SK-N-SH (cell line): ENCODE results near the gene KIAA0319L. TPM values are rescaled to one million over a fixed set of nuclear protein-coding genes. Genes with fewer than 3 reads are reported as not detected.

ENCODE experiments used
- CHD2 ChIP-seq: fragments of 150-350 bp; IDR thresholded peaks from 2 replicates; pipeline ENCODE4 v1.6.1; 2018; ENCODE audit warnings: low read length; ENCODE audit not compliant: partially characterized antibody
- ELF1 ChIP-seq: IDR thresholded peaks from 2 replicates; pipeline ENCODE4 v1.4.0; 2012
- FOXJ3 ChIP-seq: sonication (generic); formaldehyde crosslinking; IDR thresholded peaks from 2 replicates; pipeline ENCODE4 v1.5.1; 2020; ENCODE audit warnings: mild to moderate bottlenecking, missing genetic modification reagents
- GABPA ChIP-seq: IDR thresholded peaks from 2 replicates; pipeline ENCODE4 v1.4.0; 2012; ENCODE audit warnings: low read depth, mild to moderate bottlenecking
- GATA2 ChIP-seq: sonication (generic); formaldehyde crosslinking; IDR thresholded peaks from 2 replicates; pipeline ENCODE4 v1.5.0; 2020; ENCODE audit warnings: mild to moderate bottlenecking, missing genetic modification reagents
- MXI1 ChIP-seq: IDR thresholded peaks from 2 replicates; pipeline ENCODE4 v1.6.1; 2012; ENCODE audit warnings: mild to moderate bottlenecking, low read depth, low read length, improper control_type of control experiment
- NRF1 ChIP-seq: IDR thresholded peaks from 2 replicates; pipeline ENCODE4 v1.6.1; 2012; ENCODE audit warnings: low read depth, mild to moderate bottlenecking, low read length
- POLR2AphosphoS5 ChIP-seq: IDR thresholded peaks from 2 replicates; pipeline ENCODE4 v1.6.1; 2012; ENCODE audit warnings: low read depth, low read length
- RCOR1 ChIP-seq: fragments of 150-350 bp; IDR thresholded peaks from 2 replicates; pipeline ENCODE4 v1.6.1; 2017; ENCODE audit warnings: antibody characterized with exemption, low read length
- TAF1 ChIP-seq: IDR thresholded peaks from 2 replicates; pipeline ENCODE4 v1.6.1; 2012; ENCODE audit warnings: low read depth, mild to moderate bottlenecking, low read length, moderate library complexity, borderline replicate concordance
- TCF12 ChIP-seq: IDR thresholded peaks from 2 replicates; pipeline ENCODE4 v1.4.0; 2012
- TEAD4 ChIP-seq: IDR thresholded peaks from 2 replicates; pipeline ENCODE4 v1.4.0; 2012; ENCODE audit warnings: mild to moderate bottlenecking, borderline replicate concordance; ENCODE audit not compliant: insufficient read depth
- polyA plus RNA-seq, 3 experiments: library from polyadenylated mRNA; depleted of rRNA; stranded (reverse); fragments of >200 nt; gene quantifications; 2 replicates each; pipeline ENCODE4 v1.2.3, GENCODE V29; 2012
- TF ChIP-seq, protein P1 (sequence below): IDR thresholded peaks from 2 replicates; pipeline ENCODE4 v1.4.0; 2012; ENCODE audit warnings: low read depth, borderline replicate concordance
- TF ChIP-seq, protein P2 (sequence below): IDR thresholded peaks from 2 replicates; pipeline ENCODE4 v1.4.0; 2012; ENCODE audit warnings: low read depth
- TF ChIP-seq, protein P3 (sequence below): IDR thresholded peaks from 2 replicates; pipeline ENCODE4 v1.6.1; 2012; ENCODE audit warnings: mild to moderate bottlenecking, low read depth, low read length, moderate library complexity
- TF ChIP-seq, protein P4 (sequence below): fragments of 200-600 bp; sonication (generic); IDR thresholded peaks from 2 replicates; pipeline ENCODE4 v1.6.1; 2017; ENCODE audit warnings: antibody characterized with exemption, mild to moderate bottlenecking, moderate library complexity
- TF ChIP-seq, protein P5 (sequence below): fragments of 150-350 bp; IDR thresholded peaks from 2 replicates; pipeline ENCODE4 v1.6.1; 2017; ENCODE audit warnings: antibody characterized with exemption, low read length, low read depth, borderline replicate concordance

The KIAA0319L gene
- polyA plus RNA-seq, 1 of the 3 experiments (the other 2 are of a cell fraction), result 51.9 TPM

DNA sequence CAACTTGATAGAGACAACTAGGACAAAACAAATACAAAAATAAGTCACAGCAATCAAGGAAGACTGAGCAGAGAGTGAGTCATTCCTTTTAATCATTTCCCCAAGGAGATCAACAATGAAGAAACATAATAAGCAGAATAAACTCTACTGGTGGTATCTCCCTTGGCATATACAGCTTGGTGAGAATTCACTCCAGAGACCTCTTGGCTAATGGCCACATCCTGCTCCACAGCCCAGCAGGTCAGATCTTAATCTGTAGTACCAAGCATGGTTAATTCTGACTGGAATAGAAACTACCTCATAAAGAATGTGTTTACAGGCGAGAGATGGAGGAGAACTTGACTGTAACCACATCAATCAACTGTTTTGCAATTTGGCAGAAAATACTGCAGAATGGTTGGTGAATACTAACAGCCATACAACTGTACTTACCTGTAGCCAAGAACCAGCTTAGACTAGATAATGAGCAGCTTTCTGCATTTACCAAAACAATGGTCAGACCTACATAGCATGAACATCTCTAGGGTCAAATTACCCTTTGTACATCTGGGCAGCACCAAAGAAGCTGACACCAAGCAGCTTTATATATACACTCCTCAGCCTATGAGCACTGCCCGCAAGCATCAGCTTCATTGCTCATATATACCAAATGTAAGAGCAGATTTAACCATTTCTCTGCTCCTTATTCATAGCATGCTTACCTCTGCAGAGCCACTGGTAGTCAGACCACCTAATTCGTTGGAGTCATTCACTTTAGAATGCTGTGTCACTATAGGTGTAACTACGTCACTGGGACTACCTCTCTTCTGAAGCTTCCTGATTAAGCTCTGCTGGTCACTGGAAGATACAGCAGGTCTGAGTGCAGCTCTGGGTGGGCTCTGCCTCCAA lies 51.0 kb downstream of the KIAA0319L start (continued):
- TF ChIP-seq, protein P1, sequence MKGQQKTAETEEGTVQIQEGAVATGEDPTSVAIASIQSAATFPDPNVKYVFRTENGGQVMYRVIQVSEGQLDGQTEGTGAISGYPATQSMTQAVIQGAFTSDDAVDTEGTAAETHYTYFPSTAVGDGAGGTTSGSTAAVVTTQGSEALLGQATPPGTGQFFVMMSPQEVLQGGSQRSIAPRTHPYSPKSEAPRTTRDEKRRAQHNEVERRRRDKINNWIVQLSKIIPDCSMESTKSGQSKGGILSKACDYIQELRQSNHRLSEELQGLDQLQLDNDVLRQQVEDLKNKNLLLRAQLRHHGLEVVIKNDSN, result no peak
- TF ChIP-seq, protein P2, sequence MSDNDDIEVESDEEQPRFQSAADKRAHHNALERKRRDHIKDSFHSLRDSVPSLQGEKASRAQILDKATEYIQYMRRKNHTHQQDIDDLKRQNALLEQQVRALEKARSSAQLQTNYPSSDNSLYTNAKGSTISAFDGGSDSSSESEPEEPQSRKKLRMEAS, result 0 out of 2 replicates have a peak, but pooled peaks have one; percentile 42
- TF ChIP-seq GATA2, result peak; percentile 40
- no peak for TF ChIP-seq MXI1
- TF ChIP-seq, protein P3, sequence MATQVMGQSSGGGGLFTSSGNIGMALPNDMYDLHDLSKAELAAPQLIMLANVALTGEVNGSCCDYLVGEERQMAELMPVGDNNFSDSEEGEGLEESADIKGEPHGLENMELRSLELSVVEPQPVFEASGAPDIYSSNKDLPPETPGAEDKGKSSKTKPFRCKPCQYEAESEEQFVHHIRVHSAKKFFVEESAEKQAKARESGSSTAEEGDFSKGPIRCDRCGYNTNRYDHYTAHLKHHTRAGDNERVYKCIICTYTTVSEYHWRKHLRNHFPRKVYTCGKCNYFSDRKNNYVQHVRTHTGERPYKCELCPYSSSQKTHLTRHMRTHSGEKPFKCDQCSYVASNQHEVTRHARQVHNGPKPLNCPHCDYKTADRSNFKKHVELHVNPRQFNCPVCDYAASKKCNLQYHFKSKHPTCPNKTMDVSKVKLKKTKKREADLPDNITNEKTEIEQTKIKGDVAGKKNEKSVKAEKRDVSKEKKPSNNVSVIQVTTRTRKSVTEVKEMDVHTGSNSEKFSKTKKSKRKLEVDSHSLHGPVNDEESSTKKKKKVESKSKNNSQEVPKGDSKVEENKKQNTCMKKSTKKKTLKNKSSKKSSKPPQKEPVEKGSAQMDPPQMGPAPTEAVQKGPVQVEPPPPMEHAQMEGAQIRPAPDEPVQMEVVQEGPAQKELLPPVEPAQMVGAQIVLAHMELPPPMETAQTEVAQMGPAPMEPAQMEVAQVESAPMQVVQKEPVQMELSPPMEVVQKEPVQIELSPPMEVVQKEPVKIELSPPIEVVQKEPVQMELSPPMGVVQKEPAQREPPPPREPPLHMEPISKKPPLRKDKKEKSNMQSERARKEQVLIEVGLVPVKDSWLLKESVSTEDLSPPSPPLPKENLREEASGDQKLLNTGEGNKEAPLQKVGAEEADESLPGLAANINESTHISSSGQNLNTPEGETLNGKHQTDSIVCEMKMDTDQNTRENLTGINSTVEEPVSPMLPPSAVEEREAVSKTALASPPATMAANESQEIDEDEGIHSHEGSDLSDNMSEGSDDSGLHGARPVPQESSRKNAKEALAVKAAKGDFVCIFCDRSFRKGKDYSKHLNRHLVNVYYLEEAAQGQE, result no peak
- TF ChIP-seq TCF12, result peak; percentile 70
- TF ChIP-seq TEAD4, result no peak; the same call in 1 of the 2 replicates
- no peak for TF ChIP-seq TAF1
- 0 out of 2 replicates have a peak, but pooled peaks have one; percentile 34 for TF ChIP-seq RCOR1
- no peak for TF ChIP-seq GABPA
- no peak for TF ChIP-seq FOXJ3 (CRISPR knock-in tag)
- no peak for TF ChIP-seq NRF1
- TF ChIP-seq, protein P4, sequence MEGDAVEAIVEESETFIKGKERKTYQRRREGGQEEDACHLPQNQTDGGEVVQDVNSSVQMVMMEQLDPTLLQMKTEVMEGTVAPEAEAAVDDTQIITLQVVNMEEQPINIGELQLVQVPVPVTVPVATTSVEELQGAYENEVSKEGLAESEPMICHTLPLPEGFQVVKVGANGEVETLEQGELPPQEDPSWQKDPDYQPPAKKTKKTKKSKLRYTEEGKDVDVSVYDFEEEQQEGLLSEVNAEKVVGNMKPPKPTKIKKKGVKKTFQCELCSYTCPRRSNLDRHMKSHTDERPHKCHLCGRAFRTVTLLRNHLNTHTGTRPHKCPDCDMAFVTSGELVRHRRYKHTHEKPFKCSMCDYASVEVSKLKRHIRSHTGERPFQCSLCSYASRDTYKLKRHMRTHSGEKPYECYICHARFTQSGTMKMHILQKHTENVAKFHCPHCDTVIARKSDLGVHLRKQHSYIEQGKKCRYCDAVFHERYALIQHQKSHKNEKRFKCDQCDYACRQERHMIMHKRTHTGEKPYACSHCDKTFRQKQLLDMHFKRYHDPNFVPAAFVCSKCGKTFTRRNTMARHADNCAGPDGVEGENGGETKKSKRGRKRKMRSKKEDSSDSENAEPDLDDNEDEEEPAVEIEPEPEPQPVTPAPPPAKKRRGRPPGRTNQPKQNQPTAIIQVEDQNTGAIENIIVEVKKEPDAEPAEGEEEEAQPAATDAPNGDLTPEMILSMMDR, result no peak
- TF ChIP-seq POLR2AphosphoS5, result peak; percentile 40; the same call in 1 of the 2 replicates
- TF ChIP-seq, protein P5, sequence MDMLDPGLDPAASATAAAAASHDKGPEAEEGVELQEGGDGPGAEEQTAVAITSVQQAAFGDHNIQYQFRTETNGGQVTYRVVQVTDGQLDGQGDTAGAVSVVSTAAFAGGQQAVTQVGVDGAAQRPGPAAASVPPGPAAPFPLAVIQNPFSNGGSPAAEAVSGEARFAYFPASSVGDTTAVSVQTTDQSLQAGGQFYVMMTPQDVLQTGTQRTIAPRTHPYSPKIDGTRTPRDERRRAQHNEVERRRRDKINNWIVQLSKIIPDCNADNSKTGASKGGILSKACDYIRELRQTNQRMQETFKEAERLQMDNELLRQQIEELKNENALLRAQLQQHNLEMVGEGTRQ, result no peak
- TF ChIP-seq CHD2, result no peak
- TF ChIP-seq ELF1, result no peak
